HEK293 (cell line): ENCODE results near the gene CMIP.

ENCODE experiments used
- CTCF ChIA-PET: fragments of 350-600 bp; formaldehyde crosslinking; extraction: SDS; loops from one replicate; lab custom pipeline; 2021; ENCODE audit warnings: antibody characterized with exemption; lab: Yijun Ruan, JAX
- POLR2A ChIA-PET: fragments of 300-600 bp; formaldehyde crosslinking; extraction: SDS; loops from one replicate; lab custom pipeline; 2020; ENCODE audit warnings: antibody characterized with exemption, inconsistent platforms; lab: Yijun Ruan, JAX
- H3K27ac ChIP-seq: fragments of 200-500 bp; sonication (Bioruptor generic); 2 replicates; pipeline ENCODE4 v1.5.1; 2014; ENCODE audit warnings: low read depth, low read length, control low read depth, inconsistent platforms; ENCODE audit errors: extremely low read depth
- H3K36me3 ChIP-seq, 2 experiments: fragments of 200-500 bp in 1 of 2; sonication (Bioruptor generic) in 1 of 2; 1 replicate in 1 of 2; 2 replicates in 1 of 2; pipeline ENCODE4 v1.5.1; 2014 to 2017; ENCODE audit warnings: inconsistent platforms in 2 of 2, low read length in 2 of 2; ENCODE audit not compliant: control insufficient read depth in 2 of 2, insufficient read depth in 1 of 2
- H3K4me1 ChIP-seq: fragments of 200-500 bp; sonication (Bioruptor generic); 2 replicates; pipeline ENCODE4 v1.5.1; 2014; ENCODE audit warnings: mild to moderate bottlenecking, low read length, inconsistent platforms; ENCODE audit not compliant: control insufficient read depth, insufficient read depth
- H3K4me3 ChIP-seq: 2 replicates; pipeline ENCODE4 v1.5.1; 2011; ENCODE audit warnings: low read depth, mild to moderate bottlenecking, control low read depth, low read length, moderate library complexity
- H3K9me3 ChIP-seq: fragments of 200-500 bp; sonication (Bioruptor generic); 2 replicates; pipeline ENCODE4 v1.5.1; 2014; ENCODE audit warnings: low read depth, low read length, inconsistent platforms; ENCODE audit not compliant: control insufficient read depth, insufficient read depth
- BCL11A ChIP-seq: fragments of 450-650 bp; formaldehyde crosslinking; IDR thresholded peaks from 2 replicates; pipeline ENCODE4 v1.5.1; 2016; ENCODE audit warnings: low read depth, missing biosample characterization, missing genetic modification characterization
- FEZF1 ChIP-seq: fragments of 450-650 bp; formaldehyde crosslinking; IDR thresholded peaks from 2 replicates; pipeline ENCODE4 v1.5.1; 2016; ENCODE audit warnings: missing biosample characterization, missing genetic modification characterization
- GLI2 ChIP-seq: fragments of 450-650 bp; formaldehyde crosslinking; IDR thresholded peaks from 2 replicates; pipeline ENCODE4; 2017; ENCODE audit warnings: missing biosample characterization, missing genetic modification characterization, low read depth, borderline replicate concordance
- IKZF3 ChIP-seq: fragments of 450-650 bp; IDR thresholded peaks from 2 replicates; pipeline ENCODE4 v1.5.0; 2018; ENCODE audit warnings: missing biosample characterization, mild to moderate bottlenecking, missing genetic modification characterization, moderate library complexity
- KLF16 ChIP-seq: fragments of 450-650 bp; formaldehyde crosslinking; IDR thresholded peaks from 2 replicates; pipeline ENCODE4 v1.5.1; 2017; ENCODE audit warnings: missing biosample characterization, missing genetic modification characterization
- RBAK ChIP-seq: fragments of 450-650 bp; formaldehyde crosslinking; IDR thresholded peaks from 2 replicates; pipeline ENCODE4 v1.5.1; 2016; ENCODE audit warnings: missing biosample characterization, missing genetic modification characterization
- SALL2 ChIP-seq: fragments of 450-650 bp; formaldehyde crosslinking; IDR thresholded peaks from 2 replicates; pipeline ENCODE4 v1.5.0; 2017; ENCODE audit warnings: missing biosample characterization, mild to moderate bottlenecking, missing genetic modification characterization, borderline replicate concordance
- SCRT2 ChIP-seq: fragments of 450-650 bp; formaldehyde crosslinking; IDR thresholded peaks from 2 replicates; pipeline ENCODE4 v1.5.1; 2016; ENCODE audit warnings: missing biosample characterization, missing genetic modification characterization
- SP7 ChIP-seq: fragments of 450-650 bp; formaldehyde crosslinking; IDR thresholded peaks from 2 replicates; pipeline ENCODE4 v1.5.1; 2016; ENCODE audit warnings: missing biosample characterization, missing genetic modification characterization
- ZBTB20 ChIP-seq: fragments of 450-650 bp; formaldehyde crosslinking; IDR thresholded peaks from 2 replicates; pipeline ENCODE4 v1.5.1; 2016; ENCODE audit warnings: missing biosample characterization, missing genetic modification characterization
- ZNF121 ChIP-seq: fragments of 450-650 bp; formaldehyde crosslinking; IDR thresholded peaks from 2 replicates; pipeline ENCODE4 v1.5.1; 2016; ENCODE audit warnings: missing biosample characterization, missing genetic modification characterization
- ZNF146 ChIP-seq: fragments of 450-650 bp; formaldehyde crosslinking; IDR thresholded peaks from 2 replicates; pipeline ENCODE4 v1.5.1; 2016; ENCODE audit warnings: missing biosample characterization, missing genetic modification characterization
- ZNF202 ChIP-seq: fragments of 450-650 bp; formaldehyde crosslinking; IDR thresholded peaks from 2 replicates; pipeline ENCODE4 v1.5.1; 2016; ENCODE audit warnings: missing biosample characterization, missing genetic modification characterization, borderline replicate concordance
- ZNF23 ChIP-seq: fragments of 450-650 bp; formaldehyde crosslinking; IDR thresholded peaks from 2 replicates; pipeline ENCODE4 v1.5.1; 2016; ENCODE audit warnings: missing biosample characterization, missing genetic modification characterization, borderline replicate concordance
- ZNF311 ChIP-seq: fragments of 450-650 bp; formaldehyde crosslinking; IDR thresholded peaks from 2 replicates; pipeline ENCODE4 v1.5.1; 2017; ENCODE audit warnings: missing biosample characterization, missing genetic modification characterization, borderline replicate concordance
- ZNF398 ChIP-seq: fragments of 450-650 bp; formaldehyde crosslinking; IDR thresholded peaks from 2 replicates; pipeline ENCODE4 v1.5.1; 2017; ENCODE audit warnings: missing biosample characterization, missing genetic modification characterization
- ZNF48 ChIP-seq: fragments of 450-650 bp; formaldehyde crosslinking; IDR thresholded peaks from 2 replicates; pipeline ENCODE4 v1.5.1; 2016; ENCODE audit warnings: missing biosample characterization, missing genetic modification characterization
- ZNF510 ChIP-seq: fragments of 450-650 bp; formaldehyde crosslinking; IDR thresholded peaks from 2 replicates; pipeline ENCODE4 v1.5.1; 2018; ENCODE audit warnings: mild to moderate bottlenecking, missing genetic modification characterization, missing biosample characterization; ENCODE audit not compliant: insufficient replicate concordance
- ZNF529 ChIP-seq: fragments of 450-650 bp; formaldehyde crosslinking; IDR thresholded peaks from 2 replicates; pipeline ENCODE4 v1.5.1; 2017; ENCODE audit warnings: missing genetic modification characterization, missing biosample characterization; ENCODE audit not compliant: insufficient replicate concordance
- ZNF561 ChIP-seq: fragments of 450-650 bp; IDR thresholded peaks from 2 replicates; pipeline ENCODE4 v1.5.1; 2018; ENCODE audit warnings: missing biosample characterization, missing genetic modification characterization, borderline replicate concordance
- ZNF596 ChIP-seq: fragments of 450-650 bp; IDR thresholded peaks from 2 replicates; pipeline ENCODE4 v1.5.0; 2018; ENCODE audit warnings: missing biosample characterization, mild to moderate bottlenecking, missing genetic modification characterization, moderate library complexity
- ZNF626 ChIP-seq: fragments of 450-650 bp; sonication (Bioruptor Pico); formaldehyde crosslinking; IDR thresholded peaks from 2 replicates; pipeline ENCODE4 v1.5.1; 2018; ENCODE audit warnings: missing biosample characterization, missing genetic modification characterization, inconsistent platforms
- ZNF843 ChIP-seq: fragments of 450-650 bp; formaldehyde crosslinking; IDR thresholded peaks from 2 replicates; pipeline ENCODE4 v1.5.1; 2016; ENCODE audit warnings: missing biosample characterization, missing genetic modification characterization
- ZSCAN23 ChIP-seq: fragments of 450-650 bp; formaldehyde crosslinking; IDR thresholded peaks from 2 replicates; pipeline ENCODE4 v1.5.1; 2016; ENCODE audit warnings: missing biosample characterization, missing genetic modification characterization
- TF ChIP-seq, protein P1 (sequence below): fragments of 450-650 bp; formaldehyde crosslinking; IDR thresholded peaks from 2 replicates; pipeline ENCODE4 v1.5.1; 2017; ENCODE audit warnings: missing biosample characterization, missing genetic modification characterization
- TF ChIP-seq, protein P2 (sequence below): sonication (generic); formaldehyde crosslinking; IDR thresholded peaks from 2 replicates; pipeline ENCODE4 v1.8.1; 2022; ENCODE audit warnings: mild to moderate bottlenecking, moderate library complexity, missing genetic modification reagents
- TF ChIP-seq, protein P3 (sequence below): fragments of 450-650 bp; IDR thresholded peaks from 2 replicates; pipeline ENCODE4 v1.5.1; 2018; ENCODE audit warnings: missing biosample characterization, mild to moderate bottlenecking, missing genetic modification characterization

Gene CMIP

DNA sequence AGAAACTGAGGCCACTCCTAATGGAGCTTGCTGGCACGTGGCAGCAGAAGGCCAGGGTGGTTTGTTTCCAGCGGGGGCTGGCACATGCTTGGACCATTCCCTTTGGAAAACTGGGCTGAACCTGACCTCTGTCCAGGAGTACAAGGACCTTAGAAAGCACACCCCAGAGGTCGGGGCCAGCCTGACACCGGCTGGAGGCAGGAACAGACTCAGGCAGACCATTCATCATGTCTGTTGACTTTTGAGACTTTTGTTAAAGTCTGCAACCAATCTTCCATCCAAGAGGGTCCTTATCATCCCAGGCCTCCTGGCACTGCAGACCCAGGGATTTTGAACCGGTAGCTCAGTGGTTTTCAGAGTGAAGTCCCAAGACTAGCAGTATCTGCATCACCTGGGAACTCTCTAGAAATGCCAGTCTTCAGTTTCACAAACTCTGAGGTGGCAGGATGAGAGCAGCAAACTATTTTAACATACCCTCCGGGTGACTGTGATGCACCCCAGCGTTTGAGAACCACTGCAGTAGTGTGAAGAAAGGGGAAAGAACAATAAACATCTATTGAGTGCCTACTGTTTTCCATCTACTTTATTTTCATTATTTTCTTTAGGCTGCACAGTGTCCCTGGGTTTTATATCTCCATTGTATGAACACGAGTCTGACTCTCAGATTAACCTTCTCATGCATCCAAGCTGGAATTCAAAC, 189.2 kb downstream of the CMIP start:
- ChIA-PET POLR2A (no interaction called here), CTCF (no interaction called here)
- Histone ChIP-seq H3K4me3 (no peak overlapping the region), H3K36me3 (no peaks in the 10 kb centered on the region), H3K4me1 (peaks cover 7% of the 10 kb centered on the region), H3K27ac (no peak overlapping the region), H3K9me3 (no peaks in the 10 kb centered on the region)
- TF ChIP-seq ZNF311 (tag by site-specific recombination) (no peak), ZNF510 (no peak), RBAK (no peak), BCL11A (tag by site-specific recombination) (no peak), ZNF398 (tag by site-specific recombination) (no peak), GLI2 (tag by site-specific recombination) (no peak), IKZF3 (tag by site-specific recombination) (no peak), KLF16 (tag by site-specific recombination) (no peak), ZBTB20 (tag by site-specific recombination) (no peak)

- Histone ChIP-seq H3K36me3 (no peaks in the 10 kb centered on the region), H3K9me3 (no peaks in the 10 kb centered on the region), H3K27ac (no peak overlapping the region), H3K4me1 (peaks cover 7% of the 10 kb centered on the region), H3K4me3 (no peak overlapping the region)
- POLR2A ChIA-PET: no interaction called here
- CTCF ChIA-PET: no interaction called here
- TF ChIP-seq ZNF121 (tag by site-specific recombination) (no peak), ZNF202 (tag by site-specific recombination) (no peak), SCRT2 (tag by site-specific recombination) (no peak), ZNF311 (tag by site-specific recombination) (no peak), ZNF146 (tag by site-specific recombination) (no peak), ZNF529 (tag by site-specific recombination) (no peak), FEZF1 (peak; percentile 27; the same call in 1 of the 2 replicates), SALL2 (tag by site-specific recombination) (no peak), ZNF23 (tag by site-specific recombination) (no peak), ZNF596 (tag by site-specific recombination) (peak; percentile 29; the same call in 1 of the 2 replicates), ZNF843 (tag by site-specific recombination) (peak; percentile 46), ZNF626 (tag by site-specific recombination) (no peak), SP7 (tag by site-specific recombination) (0 out of 2 replicates have a peak, but pooled peaks have one; percentile 14), ZNF48 (tag by site-specific recombination) (no peak), ZNF561 (tag by site-specific recombination) (peak; percentile 78; the same call in 1 of the 2 replicates), ZSCAN23 (no peak)
- TF ChIP-seq, protein P1, sequence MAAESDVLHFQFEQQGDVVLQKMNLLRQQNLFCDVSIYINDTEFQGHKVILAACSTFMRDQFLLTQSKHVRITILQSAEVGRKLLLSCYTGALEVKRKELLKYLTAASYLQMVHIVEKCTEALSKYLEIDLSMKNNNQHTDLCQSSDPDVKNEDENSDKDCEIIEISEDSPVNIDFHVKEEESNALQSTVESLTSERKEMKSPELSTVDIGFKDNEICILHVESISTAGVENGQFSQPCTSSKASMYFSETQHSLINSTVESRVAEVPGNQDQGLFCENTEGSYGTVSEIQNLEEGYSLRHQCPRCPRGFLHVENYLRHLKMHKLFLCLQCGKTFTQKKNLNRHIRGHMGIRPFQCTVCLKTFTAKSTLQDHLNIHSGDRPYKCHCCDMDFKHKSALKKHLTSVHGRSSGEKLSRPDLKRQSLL (tag by site-specific recombination): 0 out of 2 replicates have a peak, but pooled peaks have one; percentile 11
- TF ChIP-seq, protein P2, sequence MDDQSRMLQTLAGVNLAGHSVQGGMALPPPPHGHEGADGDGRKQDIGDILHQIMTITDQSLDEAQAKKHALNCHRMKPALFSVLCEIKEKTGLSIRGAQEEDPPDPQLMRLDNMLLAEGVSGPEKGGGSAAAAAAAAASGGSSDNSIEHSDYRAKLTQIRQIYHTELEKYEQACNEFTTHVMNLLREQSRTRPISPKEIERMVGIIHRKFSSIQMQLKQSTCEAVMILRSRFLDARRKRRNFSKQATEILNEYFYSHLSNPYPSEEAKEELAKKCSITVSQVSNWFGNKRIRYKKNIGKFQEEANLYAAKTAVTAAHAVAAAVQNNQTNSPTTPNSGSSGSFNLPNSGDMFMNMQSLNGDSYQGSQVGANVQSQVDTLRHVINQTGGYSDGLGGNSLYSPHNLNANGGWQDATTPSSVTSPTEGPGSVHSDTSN (CRISPR knock-in tag): no peak
- TF ChIP-seq, protein P3, sequence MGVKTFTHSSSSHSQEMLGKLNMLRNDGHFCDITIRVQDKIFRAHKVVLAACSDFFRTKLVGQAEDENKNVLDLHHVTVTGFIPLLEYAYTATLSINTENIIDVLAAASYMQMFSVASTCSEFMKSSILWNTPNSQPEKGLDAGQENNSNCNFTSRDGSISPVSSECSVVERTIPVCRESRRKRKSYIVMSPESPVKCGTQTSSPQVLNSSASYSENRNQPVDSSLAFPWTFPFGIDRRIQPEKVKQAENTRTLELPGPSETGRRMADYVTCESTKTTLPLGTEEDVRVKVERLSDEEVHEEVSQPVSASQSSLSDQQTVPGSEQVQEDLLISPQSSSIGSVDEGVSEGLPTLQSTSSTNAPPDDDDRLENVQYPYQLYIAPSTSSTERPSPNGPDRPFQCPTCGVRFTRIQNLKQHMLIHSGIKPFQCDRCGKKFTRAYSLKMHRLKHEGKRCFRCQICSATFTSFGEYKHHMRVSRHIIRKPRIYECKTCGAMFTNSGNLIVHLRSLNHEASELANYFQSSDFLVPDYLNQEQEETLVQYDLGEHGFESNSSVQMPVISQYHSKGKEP (tag by site-specific recombination): peak; percentile 51; the same call in 1 of the 2 replicates
Measured at GRCh38 chr16:81634380-81635062, 189.9 kb downstream of the CMIP start.
